Common myeloid progenitor, CD34-positive (primary cell): ENCODE results near the gene PPP1R12C.
A peak's percentile ranks its signal among the peaks of the same experiment; 100 is the strongest.
"Not testable (repeated sequence)": the region's sequence is repeated elsewhere in the genome, so short reads cannot be mapped to it uniquely, and the experiment has no call there.

Experiments used
- CTCF ChIA-PET: fragments of 350-600 bp; sonication (Branson Sonifier 250); formaldehyde crosslinking; loops from one replicate; lab custom pipeline; 2021; ENCODE audit warnings: antibody characterized with exemption; lab: Charles Lee
- POLR2A ChIA-PET: fragments of 350-600 bp; sonication (Branson Sonifier 250); formaldehyde crosslinking; loops from one replicate; lab custom pipeline; 2021; ENCODE audit warnings: antibody characterized with exemption; lab: Charles Lee
- DNase-seq, 3 donors: peaks; one replicate each; pipeline versions ENCODE4 v3.0.0 to v3.0.0-alpha.2; 2013
- H3K27ac ChIP-seq, 2 experiments: 1 replicate in 1 of 2; 2 replicates in 1 of 2; pipeline ENCODE4 v1.7.0; 2013; ENCODE audit warnings: inconsistent platforms in 2 of 2, low read length in 2 of 2, mild to moderate bottlenecking in 2 of 2, low read depth in 1 of 2, moderate library complexity in 1 of 2; ENCODE audit not compliant: severe bottlenecking in 2 of 2, insufficient read depth in 1 of 2, poor library complexity in 1 of 2
- H3K27me3 ChIP-seq, 5 experiments: replicated peaks in 2 of 5; 1 replicate in 3 of 5; 2 replicates in 2 of 5; pipeline versions ENCODE4 v1.6.1 to v1.7.0; 2013; ENCODE audit warnings: low read length in 4 of 5, mild to moderate bottlenecking in 2 of 5, moderate library complexity in 2 of 5, inconsistent platforms in 1 of 5; ENCODE audit not compliant: insufficient read depth in 5 of 5, control insufficient read depth in 4 of 5
- H3K36me3 ChIP-seq, 4 experiments: 1 replicate in 2 of 4; 2 replicates in 2 of 4; pipeline versions ENCODE4 v1.6.1 to v1.7.0; 2013; ENCODE audit warnings: low read length in 3 of 4, control low read depth in 1 of 4, mild to moderate bottlenecking in 1 of 4; ENCODE audit not compliant: control insufficient read depth in 4 of 4, insufficient read depth in 4 of 4
- H3K4me1 ChIP-seq, 4 experiments: 1 replicate in 3 of 4; 2 replicates in 1 of 4; pipeline versions ENCODE4 v1.6.1 to v1.7.1; 2013; ENCODE audit warnings: low read length in 3 of 4, mild to moderate bottlenecking in 3 of 4, control low read depth in 1 of 4, inconsistent platforms in 1 of 4, moderate library complexity in 1 of 4; ENCODE audit not compliant: control insufficient read depth in 4 of 4, insufficient read depth in 4 of 4; ENCODE audit errors: control extremely low read depth in 1 of 4
- H3K4me3 ChIP-seq, 7 experiments: 1 replicate in 4 of 7; 2 replicates in 3 of 7; pipeline versions ENCODE4 v1.5.1 to v1.7.0; 2013; ENCODE audit warnings: mild to moderate bottlenecking in 7 of 7, low read length in 6 of 7, moderate library complexity in 6 of 7, inconsistent platforms in 2 of 7, low read depth in 2 of 7, control low read depth in 1 of 7; ENCODE audit not compliant: insufficient read depth in 4 of 7, control insufficient read depth in 1 of 7; ENCODE audit errors: extremely low read depth in 1 of 7
- H3K9me3 ChIP-seq, 5 experiments: 1 replicate in 4 of 5; 2 replicates in 1 of 5; pipeline versions ENCODE4 v1.6.1 to v1.7.1; 2013; ENCODE audit warnings: low read length in 4 of 5, mild to moderate bottlenecking in 2 of 5, inconsistent platforms in 1 of 5, low read depth in 1 of 5, moderate library complexity in 1 of 5; ENCODE audit not compliant: control insufficient read depth in 4 of 5, insufficient read depth in 2 of 5; ENCODE audit errors: control extremely low read depth in 1 of 5
- WGBS: methylation state at CpG from one replicate; pipeline ENCODE4 v1.1.5; 2013; ENCODE audit not compliant: insufficient coverage; 5-methylcytosine and 5-hydroxymethylcytosine counted together

Gene PPP1R12C

DNA sequence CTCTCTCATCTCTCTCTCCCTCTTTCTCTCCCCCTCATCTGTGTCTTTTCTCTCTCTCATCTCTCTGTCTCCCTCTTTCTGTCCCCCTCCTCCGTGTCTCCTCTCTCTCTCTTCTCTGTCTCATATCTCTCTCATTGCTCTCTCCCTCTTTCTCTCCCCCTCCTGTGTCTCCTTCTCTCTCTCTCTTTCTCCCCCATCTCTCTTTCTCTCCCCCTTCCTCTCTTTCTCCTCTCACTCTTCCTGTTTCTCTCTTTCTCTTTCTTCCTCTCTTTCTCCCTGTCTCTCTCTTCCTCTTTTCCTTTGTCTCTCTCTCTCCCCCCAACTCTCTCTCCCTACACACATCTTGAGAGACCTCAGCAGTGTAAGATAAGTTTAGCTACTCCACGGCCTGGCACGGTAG, 49.6 kb downstream of the PPP1R12C start:
- POLR2A ChIA-PET, result no interaction called here
- DNase-seq, result no peak
- Histone ChIP-seq H3K9me3 (peaks cover 0 to 7% (median 0%) of the 10 kb centered on the region in 5 experiments), H3K4me3 (no peak overlapping the region), H3K36me3 (no peaks in the 10 kb centered on the region), H3K27me3 (peaks cover 6 to 69% (median 25%) of the 10 kb centered on the region in 5 experiments), H3K27ac (no peak overlapping the region), H3K4me1 (peaks cover 0 to 8% (median 7%) of the 10 kb centered on the region in 4 experiments)
- CTCF ChIA-PET, result no interaction called here
- WGBS, result 0% methylated on average over 1 of the region's 3 CpGs

DNA sequence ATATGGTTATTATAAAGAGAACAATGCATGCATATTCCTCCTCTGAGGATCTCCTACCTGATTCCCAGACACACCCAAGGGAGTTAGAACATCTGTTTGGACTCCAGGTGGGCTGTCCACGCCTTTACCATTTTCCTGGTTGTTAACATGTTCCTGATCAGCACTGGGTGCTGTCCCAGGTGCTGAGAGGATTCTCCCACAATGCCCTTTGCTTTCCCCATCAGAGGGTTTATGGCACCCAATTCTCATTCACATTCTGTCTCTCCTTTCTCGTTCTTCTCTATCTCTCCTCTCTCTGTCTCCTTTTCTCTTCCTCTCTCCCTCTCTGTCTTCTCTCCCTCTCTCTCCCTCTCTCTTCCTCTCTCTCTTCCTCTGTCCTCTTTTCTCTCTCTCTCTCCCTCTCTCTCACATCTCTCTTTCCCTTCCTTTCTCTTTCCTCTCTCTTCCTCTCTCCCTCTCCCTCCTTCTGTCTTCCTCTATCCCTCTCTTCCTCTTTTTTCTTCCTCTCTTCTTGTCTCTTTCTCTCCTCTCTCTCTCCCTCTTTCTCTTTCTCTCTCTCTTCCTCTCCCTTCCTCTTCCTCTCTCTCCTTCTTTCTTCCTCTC, 51.2 kb downstream of the PPP1R12C start:
- 29% methylated on average over 2 of the region's 2 CpGs for WGBS
- DNase-seq, result no peak
- H3K9me3 ChIP-seq, result peaks cover 0 to 3% (median 0%) of the 10 kb centered on the region in 5 experiments
- POLR2A ChIA-PET, result no interaction called here
- CTCF ChIA-PET, result no interaction called here
- peaks cover 6 to 56% (median 24%) of the 10 kb centered on the region in 5 experiments for H3K27me3 ChIP-seq
- peaks cover 0 to 16% (median 15%) of the 10 kb centered on the region in 4 experiments for H3K4me1 ChIP-seq
- no peaks in the 10 kb centered on the region for H3K36me3 ChIP-seq
- no peak overlapping the region for H3K27ac ChIP-seq
- no peak overlapping the region for H3K4me3 ChIP-seq

DNA sequence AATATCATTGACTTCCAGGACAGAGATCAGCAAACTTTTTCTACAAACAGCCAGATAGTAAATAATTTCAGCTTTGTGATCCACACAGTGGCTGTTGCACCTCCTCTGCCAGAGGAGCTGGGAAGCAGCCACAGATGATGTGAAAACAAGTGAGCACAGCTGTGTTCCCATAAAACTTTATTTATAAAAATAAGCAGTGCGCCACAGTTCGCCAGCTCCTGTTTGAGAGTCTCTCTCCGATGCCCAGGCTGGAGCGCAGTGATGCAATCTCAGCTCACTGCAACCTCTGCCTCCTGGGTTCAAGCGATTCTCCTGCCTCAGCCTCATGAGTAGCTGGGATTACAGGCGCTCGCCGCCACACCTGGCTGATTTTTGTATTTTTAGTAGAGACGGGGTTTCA, 51.9 kb downstream of the PPP1R12C start:
- 89% methylated on average over 9 of the region's 9 CpGs for WGBS
- H3K27ac ChIP-seq, H3K4me3 ChIP-seq, CTCF ChIA-PET, DNase-seq, H3K9me3 ChIP-seq, POLR2A ChIA-PET, H3K36me3 ChIP-seq: not testable (repeated sequence)
- Histone ChIP-seq H3K27me3 (peaks cover 6 to 49% (median 23%) of the 10 kb centered on the region in 5 experiments), H3K4me1 (peaks cover 0 to 16% (median 15%) of the 10 kb centered on the region in 4 experiments)

DNA sequence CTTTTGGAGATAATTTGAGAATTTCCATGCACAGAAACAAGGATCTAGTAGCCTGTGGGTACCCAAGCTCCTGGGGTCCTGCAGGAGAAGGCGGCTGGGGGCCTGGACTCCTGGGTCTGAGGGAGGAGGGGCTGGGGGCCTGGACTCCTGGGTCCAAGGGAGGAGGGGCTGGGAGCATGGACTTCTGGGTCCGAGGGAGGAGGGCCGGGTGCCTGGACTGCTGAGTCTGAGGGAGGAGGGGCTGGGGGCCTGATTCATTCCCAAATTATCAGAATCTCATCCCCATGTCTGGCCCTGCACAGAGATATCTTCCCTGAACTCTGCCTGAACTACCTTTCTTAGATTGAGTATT, 54.0 kb downstream of the PPP1R12C start:
- Histone ChIP-seq H3K27me3 (peaks cover 0 to 32% (median 13%) of the 10 kb centered on the region in 5 experiments), H3K4me3 (peak overlapping the region in 4 of 7 experiments; percentile 17 to 52 (median 29)), H3K4me1 (peaks cover 0 to 10% (median 8%) of the 10 kb centered on the region in 4 experiments), H3K27ac (no peak overlapping the region), H3K36me3 (peaks cover 0 to 6% (median 3%) of the 10 kb centered on the region in 4 experiments), H3K9me3 (no peaks in the 10 kb centered on the region)
- 100% methylated on average over 1 of the region's 3 CpGs for WGBS
- no peak for DNase-seq
- CTCF ChIA-PET, result interaction anchor here (1.5 kb wide), 1 partner anchor 81 kb away, joined by 3 read pairs; no protein-coding TSS in a partner anchor
- POLR2A ChIA-PET, result no interaction called here

DNA sequence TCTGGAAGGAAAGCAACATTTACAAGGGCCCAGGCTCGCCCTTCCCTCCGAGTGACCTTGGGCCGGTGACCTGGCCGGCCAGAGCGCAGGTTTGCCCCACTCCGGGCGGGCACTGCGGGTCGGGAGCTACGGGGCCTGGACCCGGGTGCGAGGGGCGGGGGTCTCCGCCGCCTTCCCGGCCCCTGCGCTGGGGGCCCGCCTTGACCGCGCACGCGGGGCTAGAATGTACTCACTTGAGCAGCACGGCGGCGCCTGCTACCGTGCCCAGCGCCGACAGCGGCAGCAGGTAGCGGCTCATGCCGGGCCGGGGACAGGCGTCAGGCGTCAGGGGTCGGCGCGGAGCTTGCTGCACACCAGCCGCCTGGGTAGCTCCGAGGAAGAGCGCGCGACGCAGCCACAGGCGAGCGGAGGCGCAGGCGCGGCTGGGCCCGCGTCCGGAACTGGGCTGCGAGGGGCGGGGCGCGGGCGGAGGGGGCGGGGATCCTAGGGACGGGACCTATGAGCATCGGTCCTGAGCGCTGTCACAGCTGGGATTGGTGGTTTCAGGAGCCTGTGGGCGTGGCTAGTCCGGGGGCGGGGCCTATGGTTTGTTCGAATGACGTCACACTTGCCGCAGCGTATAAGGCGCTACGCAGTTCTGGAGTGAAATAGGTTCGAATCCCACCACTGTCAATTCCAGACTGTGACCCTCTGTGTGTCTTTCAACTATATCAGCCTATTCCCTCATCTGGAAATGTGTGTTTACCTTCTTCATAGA, 54.5 kb downstream of the PPP1R12C start, which contains the start of gene RDH13:
RDH13 (minus strand) TSS at position 414 of the 757 bp plus-strand sequence; CDS start at position 298, 116 bp downstream.
- H3K27me3 ChIP-seq, result peaks cover 0 to 28% (median 10%) of the 10 kb centered on the region in 5 experiments
- H3K4me3 ChIP-seq, result peak within 1 kb of the TSS; percentile 45 to 84 (median 76)
- no peaks in the 10 kb centered on the region for H3K9me3 ChIP-seq
- ChIA-PET CTCF (interaction anchor here (0.6 to 1.5 kb wide), 2 partner anchors 16 to 81 kb away, joined by 3 to 4 read pairs; no protein-coding TSS in a partner anchor), POLR2A (no interaction called here)
- peaks cover 0 to 6% (median 5%) of the 10 kb centered on the region in 4 experiments for H3K36me3 ChIP-seq
- WGBS, result 1% methylated on average over 60 of the region's 70 CpGs
- peaks cover 0 to 10% (median 8%) of the 10 kb centered on the region in 4 experiments for H3K4me1 ChIP-seq
- H3K27ac ChIP-seq, result peak within 1 kb of the TSS in 1 of 2 experiments; percentile 64
- DNase-seq, result peak; percentile 95 to 98 (median 98)

DNA sequence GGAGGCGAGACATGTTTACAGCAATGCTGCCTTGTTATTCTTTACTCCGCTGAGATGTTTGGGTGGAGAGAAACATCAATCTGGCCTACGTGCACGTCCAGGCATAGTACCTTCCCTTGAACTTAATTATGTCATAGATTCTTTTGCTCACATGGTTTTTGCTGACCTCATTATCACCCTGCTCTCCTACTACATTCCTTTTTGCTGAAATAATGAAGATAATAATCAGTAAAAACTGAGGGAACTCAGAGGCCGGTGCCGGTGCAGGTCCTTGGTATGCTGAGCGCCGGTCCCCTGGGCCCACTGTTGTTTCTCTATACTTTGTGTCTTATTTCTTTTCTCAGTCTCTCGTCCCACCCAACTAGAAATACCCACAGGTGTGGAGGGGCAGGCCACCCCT, 57.1 kb downstream of the PPP1R12C start:
- Histone ChIP-seq H3K4me1 (peaks cover 0 to 10% (median 8%) of the 10 kb centered on the region in 4 experiments), H3K36me3 (peaks cover 7 to 26% (median 20%) of the 10 kb centered on the region in 4 experiments)
- H3K4me3 ChIP-seq, H3K27ac ChIP-seq, POLR2A ChIA-PET, DNase-seq, H3K27me3 ChIP-seq, H3K9me3 ChIP-seq, CTCF ChIA-PET: not testable (repeated sequence)
- 100% methylated on average over 5 of the region's 9 CpGs for WGBS
